HPDE6-E6E7 (cell line): ENCODE data around the gene CNNM2.
"Not testable (repeated sequence)": the region's sequence is repeated elsewhere in the genome, so short reads cannot be mapped to it uniquely, and the experiment has no call there.

Source experiments
- DNase-seq: peaks from one replicate; pipeline ENCODE4 v3.0.0; 2011; ENCODE audit warnings: missing footprints; ENCODE audit errors: extremely low spot score

CNNM2 gene

GRCh38 chr10:103040418-103040817 is 122.3 kb downstream of the CNNM2 start:
- DNase-seq = no peak

- DNase-seq = no peak
These were observed 123.3 kb downstream of the CNNM2 start for GRCh38 chr10:103041391-103041790.

GRCh38 chr10:103042129-103042528 is 124.0 kb downstream of the CNNM2 start:
- DNase-seq = peak; percentile 19

GRCh38 chr10:103042908-103043307 is 124.8 kb downstream of the CNNM2 start:
- DNase-seq = no peak

GRCh38 chr10:103044942-103045489 is 126.9 kb downstream of the CNNM2 start:
- no peak for DNase-seq

GRCh38 chr10:103045961-103046360 is 127.9 kb downstream of the CNNM2 start:
- no peak for DNase-seq

GRCh38 chr10:103047381-103047780 is 129.3 kb downstream of the CNNM2 start:
- no peak for DNase-seq

GRCh38 chr10:103049237-103049636 is 131.1 kb downstream of the CNNM2 start:
- DNase-seq = no peak

GRCh38 chr10:103053659-103054581 is 135.8 kb downstream of the CNNM2 start:
- DNase-seq = no peak

GRCh38 chr10:103054621-103055020 is 136.5 kb downstream of the CNNM2 start:
- no peak for DNase-seq

GRCh38 chr10:103055105-103055504 is 137.0 kb downstream of the CNNM2 start:
- DNase-seq = no peak

GRCh38 chr10:103058034-103058433 is 139.9 kb downstream of the CNNM2 start:
- DNase-seq = no peak

- DNase-seq = no peak
These were observed 142.5 kb downstream of the CNNM2 start for GRCh38 chr10:103060575-103060974.

GRCh38 chr10:103062854-103063590 is 144.9 kb downstream of the CNNM2 start:
- no peak for DNase-seq

- DNase-seq = no peak
These were observed 146.9 kb downstream of the CNNM2 start for GRCh38 chr10:103064956-103065355.

GRCh38 chr10:103066141-103067098 is 148.3 kb downstream of the CNNM2 start:
- DNase-seq = no peak

- not testable (repeated sequence) for DNase-seq
These were observed 149.0 kb downstream of the CNNM2 start for GRCh38 chr10:103067099-103067477.

- no peak for DNase-seq
These were observed 149.4 kb downstream of the CNNM2 start for GRCh38 chr10:103067484-103067883.

GRCh38 chr10:103067956-103068355 is 149.9 kb downstream of the CNNM2 start:
- DNase-seq = no peak

GRCh38 chr10:103069453-103070331 is 151.6 kb downstream of the CNNM2 start:
- DNase-seq = peak; percentile 47
